Measurements from ENCODE around the gene DCC.

DCC gene

DNA sequence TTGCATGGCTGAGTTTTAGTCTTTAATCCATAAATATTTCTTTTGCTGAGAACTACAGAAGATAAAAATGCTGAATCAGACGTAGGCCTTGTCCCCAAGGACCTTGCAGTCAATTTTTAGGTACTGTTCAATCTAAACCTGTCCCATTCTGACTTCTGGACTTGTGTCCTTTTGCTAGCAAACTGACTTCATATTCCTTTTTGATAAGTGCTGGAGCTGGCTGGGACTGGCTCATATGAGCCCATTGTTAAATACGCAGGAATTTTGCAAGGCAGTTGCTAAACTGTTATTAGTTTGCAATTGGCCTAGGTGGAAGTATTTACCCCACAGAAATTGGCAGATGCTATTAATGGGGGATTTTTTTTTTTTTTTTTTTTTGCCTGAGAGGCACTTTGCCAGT is 941.4 kb downstream of the DCC start:
- Histone ChIP-seq H2AFZ (ENCODE audit: low read length) (no peak overlapping the region), H3K4me2 (ENCODE audit: low read depth, low read length, poor library complexity, severe bottlenecking) (no peak overlapping the region), H3K4me3 (ENCODE audit: low read length, poor library complexity, severe bottlenecking) (no peak overlapping the region), H3K9ac (ENCODE audit: low read depth, low read length, poor library complexity, severe bottlenecking) (no peak overlapping the region), H3K36me3 (ENCODE audit: insufficient read depth, low read length) (no peaks in the 10 kb centered on the region), H3K9me3 (ENCODE audit: insufficient read depth, low read depth, low read length) (no peaks in the 10 kb centered on the region; the same call in 1 of the 2 replicates), H3K4me1 (ENCODE audit: insufficient read depth, low read length, poor library complexity, severe bottlenecking) (no peaks in the 10 kb centered on the region), H3K79me2 (ENCODE audit: insufficient read depth, low read length) (no peaks in the 10 kb centered on the region), H3K27me3 (ENCODE audit: insufficient read depth, low read length, poor library complexity, severe bottlenecking) (no peaks in the 10 kb centered on the region), H3K9me2 (replicated peaks; ENCODE audit: low read depth, low read length) (no peaks in the 10 kb centered on the region), H3F3A (ENCODE audit: low read depth) (no peaks in the 10 kb centered on the region), H4K20me1 (ENCODE audit: insufficient read depth, low read length, poor library complexity, severe bottlenecking) (no peaks in the 10 kb centered on the region)
- no peak for TF ChIP-seq EZH2phosphoT487 (IDR thresholded peaks at IDR 0.05; ENCODE audit: borderline replicate concordance)
- TF ChIP-seq, protein P1, sequence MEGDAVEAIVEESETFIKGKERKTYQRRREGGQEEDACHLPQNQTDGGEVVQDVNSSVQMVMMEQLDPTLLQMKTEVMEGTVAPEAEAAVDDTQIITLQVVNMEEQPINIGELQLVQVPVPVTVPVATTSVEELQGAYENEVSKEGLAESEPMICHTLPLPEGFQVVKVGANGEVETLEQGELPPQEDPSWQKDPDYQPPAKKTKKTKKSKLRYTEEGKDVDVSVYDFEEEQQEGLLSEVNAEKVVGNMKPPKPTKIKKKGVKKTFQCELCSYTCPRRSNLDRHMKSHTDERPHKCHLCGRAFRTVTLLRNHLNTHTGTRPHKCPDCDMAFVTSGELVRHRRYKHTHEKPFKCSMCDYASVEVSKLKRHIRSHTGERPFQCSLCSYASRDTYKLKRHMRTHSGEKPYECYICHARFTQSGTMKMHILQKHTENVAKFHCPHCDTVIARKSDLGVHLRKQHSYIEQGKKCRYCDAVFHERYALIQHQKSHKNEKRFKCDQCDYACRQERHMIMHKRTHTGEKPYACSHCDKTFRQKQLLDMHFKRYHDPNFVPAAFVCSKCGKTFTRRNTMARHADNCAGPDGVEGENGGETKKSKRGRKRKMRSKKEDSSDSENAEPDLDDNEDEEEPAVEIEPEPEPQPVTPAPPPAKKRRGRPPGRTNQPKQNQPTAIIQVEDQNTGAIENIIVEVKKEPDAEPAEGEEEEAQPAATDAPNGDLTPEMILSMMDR (conservative IDR thresholded peaks at IDR 0.05; ENCODE audit: low read length) = no peak

DNA sequence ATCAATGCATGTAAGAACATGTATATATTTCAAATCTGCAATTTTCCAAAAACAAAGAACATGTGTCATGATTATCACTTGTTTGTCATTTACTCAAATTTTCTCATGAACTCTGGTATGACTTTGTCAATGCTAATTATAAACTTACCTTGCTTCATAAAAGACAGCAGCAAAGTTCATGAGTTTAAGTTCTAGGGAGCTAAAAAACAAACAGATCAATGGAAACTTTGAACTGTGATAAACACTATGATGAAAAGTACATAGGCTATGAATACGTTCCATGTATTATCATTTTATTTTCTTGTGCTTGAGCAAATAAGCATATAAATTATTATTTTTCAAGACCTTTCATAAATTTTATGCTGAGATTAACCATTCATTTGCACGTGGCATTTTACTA is 943.7 kb downstream of the DCC start:
- H3F3A ChIP-seq (ENCODE audit: low read depth) = no peaks in the 10 kb centered on the region
- H4K20me1 ChIP-seq (ENCODE audit: insufficient read depth, low read length, poor library complexity, severe bottlenecking) = no peaks in the 10 kb centered on the region
- H3K9me2 ChIP-seq (replicated peaks; ENCODE audit: low read depth, low read length) = no peaks in the 10 kb centered on the region
- H3K4me1 ChIP-seq (ENCODE audit: insufficient read depth, low read length, poor library complexity, severe bottlenecking) = no peaks in the 10 kb centered on the region
- H3K36me3 ChIP-seq (ENCODE audit: insufficient read depth, low read length) = no peaks in the 10 kb centered on the region
- no peak for TF ChIP-seq EZH2phosphoT487 (IDR thresholded peaks at IDR 0.05; ENCODE audit: borderline replicate concordance)
- TF ChIP-seq, protein P1 (conservative IDR thresholded peaks at IDR 0.05; ENCODE audit: low read length) = no peak
- H3K27me3 ChIP-seq (ENCODE audit: insufficient read depth, low read length, poor library complexity, severe bottlenecking) = no peaks in the 10 kb centered on the region
- H3K79me2 ChIP-seq (ENCODE audit: insufficient read depth, low read length) = no peaks in the 10 kb centered on the region
- H2AFZ ChIP-seq (ENCODE audit: low read length) = no peak overlapping the region
- no peak overlapping the region for H3K4me3 ChIP-seq (ENCODE audit: low read length, poor library complexity, severe bottlenecking)
- no peaks in the 10 kb centered on the region; the same call in 1 of the 2 replicates for H3K9me3 ChIP-seq (ENCODE audit: insufficient read depth, low read depth, low read length)
- no peak overlapping the region for H3K4me2 ChIP-seq (ENCODE audit: low read depth, low read length, poor library complexity, severe bottlenecking)
- no peak overlapping the region for H3K9ac ChIP-seq (ENCODE audit: low read depth, low read length, poor library complexity, severe bottlenecking)

DNA sequence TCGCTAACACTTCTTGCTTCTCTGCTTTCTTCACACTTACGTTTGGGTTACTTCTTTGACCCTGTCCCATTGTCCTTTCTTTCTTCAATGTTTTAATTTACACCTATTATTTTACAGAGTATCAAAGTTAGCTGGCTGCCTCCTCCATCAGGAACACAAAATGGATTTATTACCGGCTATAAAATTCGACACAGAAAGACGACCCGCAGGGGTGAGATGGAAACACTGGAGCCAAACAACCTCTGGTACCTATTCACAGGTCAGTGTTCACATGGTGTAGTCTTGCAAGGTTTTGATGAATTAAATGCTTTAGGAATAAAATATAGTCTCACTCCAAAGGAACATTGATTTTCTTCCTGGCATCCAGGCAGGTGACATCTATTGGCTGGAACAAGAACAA is 965.5 kb downstream of the DCC start:
- H3K9me2 ChIP-seq (replicated peaks; ENCODE audit: low read depth, low read length) = no peaks in the 10 kb centered on the region
- H4K20me1 ChIP-seq (ENCODE audit: insufficient read depth, low read length, poor library complexity, severe bottlenecking) = no peaks in the 10 kb centered on the region
- H3K4me3 ChIP-seq (ENCODE audit: low read length, poor library complexity, severe bottlenecking) = no peak overlapping the region
- H3K9ac ChIP-seq (ENCODE audit: low read depth, low read length, poor library complexity, severe bottlenecking) = no peak overlapping the region
- TF ChIP-seq, protein P1 (conservative IDR thresholded peaks at IDR 0.05; ENCODE audit: low read length) = no peak
- H3K4me2 ChIP-seq (ENCODE audit: low read depth, low read length, poor library complexity, severe bottlenecking) = no peak overlapping the region
- no peaks in the 10 kb centered on the region for H3K27me3 ChIP-seq (ENCODE audit: insufficient read depth, low read length, poor library complexity, severe bottlenecking)
- H2AFZ ChIP-seq (ENCODE audit: low read length) = no peak overlapping the region
- H3K9me3 ChIP-seq (ENCODE audit: insufficient read depth, low read depth, low read length) = no peaks in the 10 kb centered on the region
- no peaks in the 10 kb centered on the region for H3K4me1 ChIP-seq (ENCODE audit: insufficient read depth, low read length, poor library complexity, severe bottlenecking)
- no peaks in the 10 kb centered on the region for H3K36me3 ChIP-seq (ENCODE audit: insufficient read depth, low read length)
- no peaks in the 10 kb centered on the region for H3F3A ChIP-seq (ENCODE audit: low read depth)
- H3K79me2 ChIP-seq (ENCODE audit: insufficient read depth, low read length) = no peaks in the 10 kb centered on the region

Measured in Loucy (cell line).